ENCODE results near the gene RPS6KA2.
A peak's percentile ranks its signal among the peaks of the same experiment; 100 is the strongest.

Gene RPS6KA2

GRCh38 chr6:166459272-166459671 lies 167.8 kb downstream of the RPS6KA2 start:
- Histone ChIP-seq H3K9me3 (ENCODE audit: severe bottlenecking) (peaks cover 10% of the 10 kb centered on the region), H3K36me3 (no peaks in the 10 kb centered on the region; the same call in 1 of the 2 replicates), H3K4me3 (ENCODE audit: low read depth, low read length) (no peak overlapping the region), H3K27me3 (ENCODE audit: insufficient read depth, low read depth, severe bottlenecking) (no peaks in the 10 kb centered on the region), H3K27ac (no peak overlapping the region)
- DNase-seq, result no peak
- no peak for TF ChIP-seq CTCF (IDR thresholded peaks at IDR 0.05; ENCODE audit: low read depth, low read length)

- peak; percentile 77 for DNase-seq
- peak overlapping the region; percentile 14; the same call in 1 of the 2 replicates for H3K4me3 ChIP-seq (ENCODE audit: low read depth, low read length)
- TF ChIP-seq CTCF (IDR thresholded peaks at IDR 0.05; ENCODE audit: low read depth, low read length), result peak; percentile 57
- H3K27me3 ChIP-seq (ENCODE audit: insufficient read depth, low read depth, severe bottlenecking), result no peaks in the 10 kb centered on the region
- H3K9me3 ChIP-seq (ENCODE audit: severe bottlenecking), result peaks cover 10% of the 10 kb centered on the region
- no peaks in the 10 kb centered on the region; the same call in 1 of the 2 replicates for H3K36me3 ChIP-seq
- peak overlapping the region; percentile 60 for H3K27ac ChIP-seq
These were observed 170.5 kb downstream of the RPS6KA2 start for GRCh38 chr6:166456395-166457156.

GRCh38 chr6:166454692-166455515 lies 172.1 kb downstream of the RPS6KA2 start:
- no peak overlapping the region for H3K27ac ChIP-seq
- H3K9me3 ChIP-seq (ENCODE audit: severe bottlenecking), result peaks cover 10% of the 10 kb centered on the region
- H3K4me3 ChIP-seq (ENCODE audit: low read depth, low read length), result no peak overlapping the region
- no peaks in the 10 kb centered on the region; the same call in 1 of the 2 replicates for H3K36me3 ChIP-seq
- no peak for DNase-seq
- no peak for TF ChIP-seq CTCF (IDR thresholded peaks at IDR 0.05; ENCODE audit: low read depth, low read length)
- H3K27me3 ChIP-seq (ENCODE audit: insufficient read depth, low read depth, severe bottlenecking), result no peaks in the 10 kb centered on the region

GRCh38 chr6:166453651-166454050 lies 173.4 kb downstream of the RPS6KA2 start:
- no peak for DNase-seq
- Histone ChIP-seq H3K27ac (no peak overlapping the region), H3K36me3 (no peaks in the 10 kb centered on the region; the same call in 1 of the 2 replicates), H3K9me3 (ENCODE audit: severe bottlenecking) (peaks cover 10% of the 10 kb centered on the region), H3K27me3 (ENCODE audit: insufficient read depth, low read depth, severe bottlenecking) (no peaks in the 10 kb centered on the region), H3K4me3 (ENCODE audit: low read depth, low read length) (no peak overlapping the region)
- TF ChIP-seq CTCF (IDR thresholded peaks at IDR 0.05; ENCODE audit: low read depth, low read length), result no peak

GRCh38 chr6:166450167-166450873 lies 176.7 kb downstream of the RPS6KA2 start:
- no peak overlapping the region for H3K4me3 ChIP-seq (ENCODE audit: low read depth, low read length)
- H3K9me3 ChIP-seq (ENCODE audit: severe bottlenecking), result no peaks in the 10 kb centered on the region
- no peak overlapping the region for H3K27ac ChIP-seq
- H3K27me3 ChIP-seq (ENCODE audit: insufficient read depth, low read depth, severe bottlenecking), result no peaks in the 10 kb centered on the region
- H3K36me3 ChIP-seq, result no peaks in the 10 kb centered on the region
- DNase-seq, result no peak
- TF ChIP-seq CTCF (IDR thresholded peaks at IDR 0.05; ENCODE audit: low read depth, low read length), result no peak
